Tibial artery (tissue), 4 donors: ENCODE data around the gene ACTL9.
"Not testable (repeated sequence)": the region's sequence is repeated elsewhere in the genome, so short reads cannot be mapped to it uniquely, and the experiment has no call there.

Source experiments
- DNase-seq, 2 donors: peaks; one replicate each; pipeline ENCODE4 v3.0.0-alpha.2; 2019
- H3K27ac ChIP-seq, 2 donors: fragments of 200-600 bp; sonication (generic) in 1 of 2; 1 replicate in 1 of 2; 2 replicates in 1 of 2; pipeline ENCODE4 v1.5.1; 2018 to 2019; ENCODE audit warnings: mild to moderate bottlenecking in 1 of 2
- H3K27me3 ChIP-seq, 2 donors: fragments of 200-600 bp; sonication (generic) in 1 of 2; one replicate each; pipeline versions ENCODE4 v1.5.1 to v1.6.0; 2016 to 2019
- H3K36me3 ChIP-seq, 3 donors: fragments of 200-600 bp; sonication (generic) in 2 of 3; one replicate each; pipeline ENCODE4 v1.5.1; 2016 to 2019; ENCODE audit warnings: mild to moderate bottlenecking in 2 of 3
- H3K4me1 ChIP-seq, 4 donors: fragments of 200-600 bp; sonication (generic) in 2 of 4; 1 replicate in 3 of 4; 2 replicates in 1 of 4; pipeline ENCODE4 v1.5.1; 2016 to 2019
- H3K4me3 ChIP-seq, 2 donors: fragments of 200-600 bp; sonication (generic) in 1 of 2; 1 replicate in 1 of 2; 2 replicates in 1 of 2; pipeline ENCODE4 v1.5.1; 2018 to 2019; ENCODE audit warnings: mild to moderate bottlenecking in 2 of 2
- H3K9me3 ChIP-seq, 3 donors: fragments of 200-600 bp; sonication (generic) in 1 of 3; one replicate each; pipeline ENCODE4 v1.5.1; 2016 to 2019
- intact Hi-C: fragments of 100-400 bp; cut with DNase I; formaldehyde crosslinking; loops from one replicate; pipeline ENCODE4 v1.15.0; 2023; ENCODE audit warnings: low total_unique reads
- TF ChIP-seq, protein P1 (sequence below), 2 experiments: fragments of 200-600 bp in 1 of 2; fragments of 450-650 bp in 1 of 2; IDR thresholded peaks; one replicate each; pipeline ENCODE4 v1.5.1; 2017 to 2019; ENCODE audit warnings: antibody characterized with exemption in 2 of 2, mild to moderate bottlenecking in 1 of 2, moderate library complexity in 1 of 2

Gene ACTL9, protein sequence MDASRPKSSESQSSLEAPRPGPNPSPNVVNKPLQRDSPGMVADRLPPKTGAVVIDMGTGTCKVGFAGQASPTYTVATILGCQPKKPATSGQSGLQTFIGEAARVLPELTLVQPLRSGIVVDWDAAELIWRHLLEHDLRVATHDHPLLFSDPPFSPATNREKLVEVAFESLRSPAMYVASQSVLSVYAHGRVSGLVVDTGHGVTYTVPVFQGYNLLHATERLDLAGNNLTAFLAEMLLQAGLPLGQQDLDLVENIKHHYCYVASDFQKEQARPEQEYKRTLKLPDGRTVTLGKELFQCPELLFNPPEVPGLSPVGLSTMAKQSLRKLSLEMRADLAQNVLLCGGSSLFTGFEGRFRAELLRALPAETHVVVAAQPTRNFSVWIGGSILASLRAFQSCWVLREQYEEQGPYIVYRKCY

DNA sequence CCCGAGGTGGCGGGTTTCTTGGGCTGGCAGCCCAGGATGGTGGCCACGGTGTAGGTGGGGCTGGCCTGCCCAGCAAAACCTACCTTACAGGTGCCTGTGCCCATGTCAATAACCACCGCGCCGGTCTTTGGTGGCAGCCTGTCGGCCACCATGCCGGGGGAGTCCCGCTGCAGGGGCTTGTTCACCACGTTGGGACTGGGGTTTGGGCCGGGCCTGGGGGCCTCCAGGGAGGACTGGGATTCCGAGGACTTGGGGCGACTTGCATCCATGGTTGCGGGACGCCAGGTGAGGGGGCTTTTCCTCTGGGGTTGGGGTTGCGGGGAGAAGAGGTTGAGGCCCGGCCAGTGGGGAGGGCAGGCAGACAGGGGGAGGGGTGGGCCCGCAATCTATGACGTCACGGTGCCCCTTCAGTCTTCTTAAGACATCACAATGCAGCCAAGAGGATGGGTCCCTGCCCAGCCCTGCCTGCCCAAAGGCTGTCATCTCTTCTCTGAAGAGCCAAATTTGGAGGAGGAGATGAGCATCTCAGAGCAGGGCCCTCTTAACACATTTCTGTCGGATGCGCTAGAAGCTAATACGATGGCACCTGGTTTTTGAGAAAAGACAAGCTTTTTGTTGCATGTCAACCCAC is at the start of gene ACTL9:
Gene ACTL9 (minus strand): TSS at position 363 of the 631 bp plus-strand sequence. CDS start 94 bp downstream, at position 269.
- no peak within 1 kb of the TSS for H3K4me3 ChIP-seq
- H3K27me3 ChIP-seq = peaks cover 0 to 51% of the 10 kb centered on the region in 2 donors
- DNase-seq = no peak
- H3K9me3 ChIP-seq = no peaks in the 10 kb centered on the region
- TF ChIP-seq, protein P1, sequence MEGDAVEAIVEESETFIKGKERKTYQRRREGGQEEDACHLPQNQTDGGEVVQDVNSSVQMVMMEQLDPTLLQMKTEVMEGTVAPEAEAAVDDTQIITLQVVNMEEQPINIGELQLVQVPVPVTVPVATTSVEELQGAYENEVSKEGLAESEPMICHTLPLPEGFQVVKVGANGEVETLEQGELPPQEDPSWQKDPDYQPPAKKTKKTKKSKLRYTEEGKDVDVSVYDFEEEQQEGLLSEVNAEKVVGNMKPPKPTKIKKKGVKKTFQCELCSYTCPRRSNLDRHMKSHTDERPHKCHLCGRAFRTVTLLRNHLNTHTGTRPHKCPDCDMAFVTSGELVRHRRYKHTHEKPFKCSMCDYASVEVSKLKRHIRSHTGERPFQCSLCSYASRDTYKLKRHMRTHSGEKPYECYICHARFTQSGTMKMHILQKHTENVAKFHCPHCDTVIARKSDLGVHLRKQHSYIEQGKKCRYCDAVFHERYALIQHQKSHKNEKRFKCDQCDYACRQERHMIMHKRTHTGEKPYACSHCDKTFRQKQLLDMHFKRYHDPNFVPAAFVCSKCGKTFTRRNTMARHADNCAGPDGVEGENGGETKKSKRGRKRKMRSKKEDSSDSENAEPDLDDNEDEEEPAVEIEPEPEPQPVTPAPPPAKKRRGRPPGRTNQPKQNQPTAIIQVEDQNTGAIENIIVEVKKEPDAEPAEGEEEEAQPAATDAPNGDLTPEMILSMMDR (IDR thresholded peaks at IDR 0.05) = no peak
- H3K27ac ChIP-seq = no peak within 1 kb of the TSS
- no peaks in the 10 kb centered on the region for H3K36me3 ChIP-seq
- intact Hi-C loops = no loop called here
- H3K4me1 ChIP-seq = no peaks in the 10 kb centered on the region

DNA sequence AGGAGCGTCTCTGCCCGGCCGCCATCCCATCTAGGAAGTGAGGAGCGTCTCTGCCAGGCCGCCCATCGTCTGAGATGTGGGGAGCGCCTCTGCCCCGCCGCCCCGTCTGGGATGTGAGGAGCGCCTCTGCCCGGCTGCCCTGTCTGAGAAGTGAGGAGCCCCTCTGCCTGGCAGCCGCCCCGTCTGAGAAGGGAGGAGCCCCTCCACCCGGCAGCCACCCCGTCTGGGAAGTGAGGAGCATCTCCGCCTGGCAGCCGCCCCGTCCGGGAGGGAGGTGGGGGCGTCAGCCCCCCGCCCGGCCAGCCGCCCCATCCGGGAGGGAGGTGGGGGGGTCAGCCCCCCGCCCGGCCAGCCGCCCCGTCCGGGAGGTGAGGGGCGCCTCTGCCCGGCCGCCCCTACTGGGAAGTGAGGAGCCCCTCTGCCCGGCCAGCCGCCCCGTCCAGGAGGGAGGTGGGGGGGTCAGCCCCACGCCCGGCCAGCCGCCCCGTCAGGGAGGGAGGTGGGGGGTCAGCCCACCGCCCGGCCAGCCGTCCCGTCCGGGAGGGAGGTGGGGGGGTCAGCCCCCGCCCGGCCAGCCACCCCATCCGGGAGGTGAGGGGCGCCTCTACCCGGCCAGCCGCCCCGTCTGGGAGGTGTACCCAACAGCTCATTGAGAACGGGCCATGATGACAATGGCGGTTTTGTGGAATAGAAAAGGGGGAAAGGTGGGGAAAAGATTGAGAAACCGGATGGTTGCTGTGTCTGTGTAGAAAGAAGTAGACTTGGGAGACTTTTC is 40.9 kb upstream of the ACTL9 start:
- H3K27ac ChIP-seq, H3K9me3 ChIP-seq, H3K4me1 ChIP-seq, H3K36me3 ChIP-seq, intact Hi-C loops, H3K27me3 ChIP-seq, DNase-seq, H3K4me3 ChIP-seq: not testable (repeated sequence)

DNA sequence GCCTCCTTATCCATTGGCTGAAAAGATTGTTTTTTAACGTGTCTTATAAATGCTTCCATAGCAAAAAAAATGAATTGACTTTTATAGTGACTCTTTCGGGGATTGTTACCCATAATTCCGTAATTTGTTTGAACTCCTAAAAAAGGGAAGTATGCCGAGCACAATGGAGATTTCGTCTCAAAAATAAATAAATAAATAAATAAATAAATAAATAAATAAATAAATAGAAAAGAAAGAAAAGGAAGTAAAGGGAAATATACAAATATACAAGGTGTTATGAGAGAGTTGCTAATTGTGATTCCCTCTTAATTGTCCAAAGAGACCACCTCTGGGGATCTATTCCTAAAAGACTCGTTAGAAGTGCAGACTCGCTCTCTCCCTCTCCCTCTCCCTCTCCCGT is 39.8 kb upstream of the ACTL9 start:
- no peak for DNase-seq
- Histone ChIP-seq H3K36me3 (no peaks in the 10 kb centered on the region), H3K4me1 (no peaks in the 10 kb centered on the region), H3K9me3 (no peaks in the 10 kb centered on the region), H3K4me3 (no peak overlapping the region), H3K27ac (no peak overlapping the region), H3K27me3 (no peaks in the 10 kb centered on the region)
- TF ChIP-seq, protein P1 (IDR thresholded peaks at IDR 0.05) = no peak
- intact Hi-C loops = no loop called here

DNA sequence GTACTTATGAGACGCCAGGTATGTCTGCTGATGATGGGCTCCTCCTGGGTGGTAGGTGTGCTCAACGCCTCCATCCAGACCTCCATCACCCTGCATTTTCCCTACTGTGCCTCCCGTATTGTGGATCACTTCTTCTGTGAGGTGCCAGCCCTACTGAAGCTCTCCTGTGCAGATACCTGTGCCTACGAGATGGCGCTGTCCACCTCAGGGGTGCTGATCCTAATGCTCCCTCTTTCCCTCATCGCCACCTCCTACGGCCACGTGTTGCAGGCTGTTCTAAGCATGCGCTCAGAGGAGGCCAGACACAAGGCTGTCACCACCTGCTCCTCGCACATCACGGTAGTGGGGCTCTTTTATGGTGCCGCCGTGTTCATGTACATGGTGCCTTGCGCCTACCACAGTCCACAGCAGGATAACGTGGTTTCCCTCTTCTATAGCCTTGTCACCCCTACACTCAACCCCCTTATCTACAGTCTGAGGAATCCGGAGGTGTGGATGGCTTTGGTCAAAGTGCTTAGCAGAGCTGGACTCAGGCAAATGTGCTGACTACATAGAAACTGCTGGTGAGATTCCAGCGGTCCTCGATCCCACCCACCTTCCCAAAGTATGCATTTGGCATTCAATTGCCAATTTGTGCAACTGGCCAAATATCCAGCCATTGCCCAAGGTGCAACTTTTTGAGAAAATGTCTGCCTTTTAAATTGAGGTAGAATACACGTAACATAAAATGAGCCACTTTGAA is 33.0 kb upstream of the ACTL9 start:
- intact Hi-C loops = no loop called here
- no peaks in the 10 kb centered on the region for H3K9me3 ChIP-seq
- TF ChIP-seq, protein P1 (IDR thresholded peaks at IDR 0.05) = no peak
- H3K4me3 ChIP-seq = no peak overlapping the region
- no peaks in the 10 kb centered on the region for H3K36me3 ChIP-seq
- no peak for DNase-seq
- H3K4me1 ChIP-seq = no peaks in the 10 kb centered on the region
- no peaks in the 10 kb centered on the region for H3K27me3 ChIP-seq
- no peak overlapping the region for H3K27ac ChIP-seq

DNA sequence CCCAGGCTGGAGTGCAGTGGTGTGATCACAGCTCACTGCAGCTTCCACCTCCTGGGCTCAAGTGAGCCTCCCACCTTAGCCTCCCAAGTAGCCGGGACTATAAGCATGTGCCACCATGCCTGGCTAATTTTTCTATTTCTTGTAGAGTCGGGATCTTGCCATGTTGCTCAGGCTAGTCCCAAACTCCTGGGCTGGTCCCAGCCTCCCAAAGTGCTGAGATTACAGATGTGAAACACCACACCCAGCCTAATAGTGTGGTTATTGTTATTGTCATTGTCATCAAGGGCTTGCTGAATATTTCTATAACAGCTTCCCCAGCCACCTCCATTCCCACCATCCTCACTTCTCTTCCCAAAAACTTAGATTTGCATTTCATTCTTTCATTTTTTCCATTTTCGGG is 25.7 kb upstream of the ACTL9 start:
- Histone ChIP-seq H3K36me3 (no peaks in the 10 kb centered on the region), H3K27me3 (peaks cover 0 to 5% of the 10 kb centered on the region in 2 donors), H3K4me3 (no peak overlapping the region), H3K4me1 (no peaks in the 10 kb centered on the region), H3K27ac (no peak overlapping the region), H3K9me3 (no peaks in the 10 kb centered on the region)
- DNase-seq = no peak
- TF ChIP-seq, protein P1 (IDR thresholded peaks at IDR 0.05) = no peak
- intact Hi-C loops = no loop called here
